ENCODE data around the gene ROBO1. TPM values are rescaled to one million over a fixed set of nuclear protein-coding genes. Genes with fewer than 3 reads are reported as not detected.

Gene ROBO1
- total RNA-seq, 1 experiment from 2014 or later: 33.9 TPM

GRCh38 chr3:78629544-78629943, 1138.3 kb downstream of the ROBO1 start:
- Mint-ChIP-seq H3K27me3 (ENCODE audit: unreplicated experiment) (no peaks in the 10 kb centered on the region), H3K27ac (ENCODE audit: unreplicated experiment) (no peak overlapping the region), H3K4me3 (ENCODE audit: low read depth, unreplicated experiment) (no peak overlapping the region), H3K4me1 (ENCODE audit: low read depth, unreplicated experiment) (no peaks in the 10 kb centered on the region), H3K9me3 (ENCODE audit: low read depth, unreplicated experiment) (no peaks in the 10 kb centered on the region), H3K36me3 (ENCODE audit: insufficient read depth, unreplicated experiment) (no peaks in the 10 kb centered on the region)
- intact Hi-C loops (cut with micrococcal nuclease; ENCODE audit: unreplicated experiment): no loop called here
- CTCF ChIA-PET: no interaction called here
- no TSS peak for BruUV-seq (replicated peaks)
- no peak for DNase-seq
- TF ChIP-seq, protein P1, sequence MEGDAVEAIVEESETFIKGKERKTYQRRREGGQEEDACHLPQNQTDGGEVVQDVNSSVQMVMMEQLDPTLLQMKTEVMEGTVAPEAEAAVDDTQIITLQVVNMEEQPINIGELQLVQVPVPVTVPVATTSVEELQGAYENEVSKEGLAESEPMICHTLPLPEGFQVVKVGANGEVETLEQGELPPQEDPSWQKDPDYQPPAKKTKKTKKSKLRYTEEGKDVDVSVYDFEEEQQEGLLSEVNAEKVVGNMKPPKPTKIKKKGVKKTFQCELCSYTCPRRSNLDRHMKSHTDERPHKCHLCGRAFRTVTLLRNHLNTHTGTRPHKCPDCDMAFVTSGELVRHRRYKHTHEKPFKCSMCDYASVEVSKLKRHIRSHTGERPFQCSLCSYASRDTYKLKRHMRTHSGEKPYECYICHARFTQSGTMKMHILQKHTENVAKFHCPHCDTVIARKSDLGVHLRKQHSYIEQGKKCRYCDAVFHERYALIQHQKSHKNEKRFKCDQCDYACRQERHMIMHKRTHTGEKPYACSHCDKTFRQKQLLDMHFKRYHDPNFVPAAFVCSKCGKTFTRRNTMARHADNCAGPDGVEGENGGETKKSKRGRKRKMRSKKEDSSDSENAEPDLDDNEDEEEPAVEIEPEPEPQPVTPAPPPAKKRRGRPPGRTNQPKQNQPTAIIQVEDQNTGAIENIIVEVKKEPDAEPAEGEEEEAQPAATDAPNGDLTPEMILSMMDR (IDR thresholded peaks at IDR 0.05; ENCODE audit: unreplicated experiment): no peak

GRCh38 chr3:78621061-78621716, 1146.6 kb downstream of the ROBO1 start:
- no TSS peak for BruUV-seq (replicated peaks)
- H3K36me3 Mint-ChIP-seq (ENCODE audit: insufficient read depth, unreplicated experiment): no peaks in the 10 kb centered on the region
- H3K27me3 Mint-ChIP-seq (ENCODE audit: unreplicated experiment): no peaks in the 10 kb centered on the region
- H3K9me3 Mint-ChIP-seq (ENCODE audit: low read depth, unreplicated experiment): no peaks in the 10 kb centered on the region
- CTCF ChIA-PET: no interaction called here
- TF ChIP-seq, protein P1 (IDR thresholded peaks at IDR 0.05; ENCODE audit: unreplicated experiment): no peak
- H3K27ac Mint-ChIP-seq (ENCODE audit: unreplicated experiment): no peak overlapping the region
- no peak overlapping the region for H3K4me3 Mint-ChIP-seq (ENCODE audit: low read depth, unreplicated experiment)
- no peaks in the 10 kb centered on the region for H3K4me1 Mint-ChIP-seq (ENCODE audit: low read depth, unreplicated experiment)
- DNase-seq: no peak
- intact Hi-C loops (cut with micrococcal nuclease; ENCODE audit: unreplicated experiment): no loop called here

DNA sequence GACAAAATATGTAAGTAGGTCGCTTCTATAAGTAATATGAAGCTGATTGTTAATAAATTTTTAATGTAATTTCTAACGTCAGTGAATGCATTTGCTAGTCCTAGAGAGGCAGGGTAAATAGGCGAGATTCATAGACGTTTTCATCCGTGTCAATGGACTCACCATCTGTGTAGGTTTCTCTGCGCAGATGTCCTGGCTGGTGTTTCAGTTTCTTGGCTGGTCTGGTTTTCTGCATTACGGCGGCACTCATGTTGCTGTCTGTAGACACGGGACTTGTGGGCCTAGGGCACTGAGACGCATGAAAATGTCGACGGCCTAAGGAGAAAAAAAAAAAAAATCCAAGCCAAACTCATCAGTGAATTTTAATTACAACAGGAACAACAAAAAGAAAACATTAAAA, 1153.3 kb downstream of the ROBO1 start:
- H3K27ac Mint-ChIP-seq (ENCODE audit: unreplicated experiment): no peak overlapping the region
- no peaks in the 10 kb centered on the region for H3K36me3 Mint-ChIP-seq (ENCODE audit: insufficient read depth, unreplicated experiment)
- BruUV-seq (replicated peaks): no TSS peak
- CTCF ChIA-PET: no interaction called here
- no peaks in the 10 kb centered on the region for H3K4me1 Mint-ChIP-seq (ENCODE audit: low read depth, unreplicated experiment)
- no peak overlapping the region for H3K4me3 Mint-ChIP-seq (ENCODE audit: low read depth, unreplicated experiment)
- intact Hi-C loops (cut with micrococcal nuclease; ENCODE audit: unreplicated experiment): no loop called here
- no peaks in the 10 kb centered on the region for H3K9me3 Mint-ChIP-seq (ENCODE audit: low read depth, unreplicated experiment)
- TF ChIP-seq, protein P1 (IDR thresholded peaks at IDR 0.05; ENCODE audit: unreplicated experiment): no peak
- no peaks in the 10 kb centered on the region for H3K27me3 Mint-ChIP-seq (ENCODE audit: unreplicated experiment)
- no peak for DNase-seq

- TF ChIP-seq, protein P1 (IDR thresholded peaks at IDR 0.05; ENCODE audit: unreplicated experiment): no peak
- intact Hi-C loops (cut with micrococcal nuclease; ENCODE audit: unreplicated experiment): no loop called here
- Mint-ChIP-seq H3K36me3 (ENCODE audit: insufficient read depth, unreplicated experiment) (no peaks in the 10 kb centered on the region), H3K27me3 (ENCODE audit: unreplicated experiment) (no peaks in the 10 kb centered on the region), H3K4me1 (ENCODE audit: low read depth, unreplicated experiment) (no peaks in the 10 kb centered on the region), H3K4me3 (ENCODE audit: low read depth, unreplicated experiment) (no peak overlapping the region), H3K27ac (ENCODE audit: unreplicated experiment) (no peak overlapping the region), H3K9me3 (ENCODE audit: low read depth, unreplicated experiment) (no peaks in the 10 kb centered on the region)
- CTCF ChIA-PET: no interaction called here
- DNase-seq: no peak
- no TSS peak for BruUV-seq (replicated peaks)
Measured at GRCh38 chr3:78613421-78613879, 1154.3 kb downstream of the ROBO1 start.
